NCI-H1105 treated with DMSO at 0.1 percent for 48 hours (cell line): Measurements from ENCODE around the gene DDX56.
"Not testable (repeated sequence)": the region's sequence is repeated elsewhere in the genome, so short reads cannot be mapped to it uniquely, and the experiment has no call there.

Experiments
- DNase-seq: peaks from one replicate; lab custom pipeline; 2025; lab: John Stamatoyannopoulos, UW

The DDX56 gene

GRCh38 chr7:44562622-44562962 is 11.1 kb downstream of the DDX56 start:
- not testable (repeated sequence) for DNase-seq

- DNase-seq, result no peak
These were observed 11.6 kb downstream of the DDX56 start for GRCh38 chr7:44561962-44562621.

DNA sequence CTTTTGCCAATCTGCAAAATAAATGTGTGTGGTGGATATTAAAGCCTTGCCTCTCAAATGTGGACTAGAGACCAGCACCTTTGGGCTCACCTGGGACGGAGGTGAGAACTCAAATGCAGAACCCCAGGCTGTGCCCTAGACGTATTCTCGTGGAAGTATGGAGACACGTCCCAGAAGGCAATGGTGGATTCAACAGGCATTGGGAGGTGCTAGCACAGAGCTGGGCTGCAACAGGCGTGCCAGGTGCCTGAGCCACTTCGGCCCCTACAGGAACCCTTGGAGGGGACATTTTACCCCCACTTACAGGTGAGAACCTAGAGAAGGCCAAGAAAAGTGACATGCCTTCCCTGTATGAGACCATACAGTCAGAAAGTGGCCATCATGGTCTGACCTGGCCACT is 12.2 kb downstream of the DDX56 start:
- no peak for DNase-seq

DNA sequence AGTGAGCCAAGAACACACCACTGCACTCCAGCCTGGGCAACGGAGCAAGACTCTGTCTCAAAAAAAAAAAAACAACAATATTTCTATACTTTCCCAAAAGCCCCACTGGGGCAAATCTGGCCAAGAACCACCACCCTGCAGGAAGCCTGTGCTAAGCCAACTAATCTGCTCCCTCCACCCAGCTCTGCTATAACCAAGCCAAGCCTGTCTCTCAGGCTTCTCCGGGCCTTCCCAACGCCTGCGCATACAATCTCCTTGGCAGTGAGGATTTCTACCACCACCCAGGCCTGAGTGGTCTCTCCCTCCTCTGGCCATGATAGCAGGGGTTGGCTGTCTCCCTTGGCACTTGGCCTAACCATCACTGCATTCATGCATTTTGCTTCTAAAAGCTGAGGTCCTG is 14.2 kb downstream of the DDX56 start:
- DNase-seq, result no peak

GRCh38 chr7:44557485-44557884 is 16.2 kb downstream of the DDX56 start:
- DNase-seq, result no peak

GRCh38 chr7:44555350-44555749 is 18.4 kb downstream of the DDX56 start:
- no peak for DNase-seq

- not testable (repeated sequence) for DNase-seq
These were observed 21.2 kb downstream of the DDX56 start for GRCh38 chr7:44552473-44553005.

- DNase-seq, result no peak
These were observed 24.3 kb downstream of the DDX56 start for GRCh38 chr7:44549457-44549856.

DNA sequence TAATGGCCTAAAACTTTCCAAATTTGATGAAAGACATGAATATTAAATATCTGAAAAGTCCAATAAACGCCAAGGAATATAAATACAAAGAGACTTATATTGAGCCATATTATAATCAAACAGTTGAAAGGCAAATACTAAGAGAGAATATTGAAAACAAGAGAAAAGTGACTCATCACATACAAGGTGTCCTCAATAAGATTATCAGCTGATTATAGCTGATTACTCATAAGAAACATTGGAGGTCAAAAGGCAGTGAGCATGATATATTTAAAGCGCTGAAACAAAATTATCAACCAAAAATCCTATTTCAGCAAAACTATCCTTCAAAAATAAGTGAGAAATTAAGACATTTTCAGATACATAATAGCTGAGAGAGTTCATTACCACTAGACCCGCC is 24.8 kb downstream of the DDX56 start:
- DNase-seq, result no peak

- no peak for DNase-seq
These were observed 26.0 kb downstream of the DDX56 start for GRCh38 chr7:44547536-44548231.

DNA sequence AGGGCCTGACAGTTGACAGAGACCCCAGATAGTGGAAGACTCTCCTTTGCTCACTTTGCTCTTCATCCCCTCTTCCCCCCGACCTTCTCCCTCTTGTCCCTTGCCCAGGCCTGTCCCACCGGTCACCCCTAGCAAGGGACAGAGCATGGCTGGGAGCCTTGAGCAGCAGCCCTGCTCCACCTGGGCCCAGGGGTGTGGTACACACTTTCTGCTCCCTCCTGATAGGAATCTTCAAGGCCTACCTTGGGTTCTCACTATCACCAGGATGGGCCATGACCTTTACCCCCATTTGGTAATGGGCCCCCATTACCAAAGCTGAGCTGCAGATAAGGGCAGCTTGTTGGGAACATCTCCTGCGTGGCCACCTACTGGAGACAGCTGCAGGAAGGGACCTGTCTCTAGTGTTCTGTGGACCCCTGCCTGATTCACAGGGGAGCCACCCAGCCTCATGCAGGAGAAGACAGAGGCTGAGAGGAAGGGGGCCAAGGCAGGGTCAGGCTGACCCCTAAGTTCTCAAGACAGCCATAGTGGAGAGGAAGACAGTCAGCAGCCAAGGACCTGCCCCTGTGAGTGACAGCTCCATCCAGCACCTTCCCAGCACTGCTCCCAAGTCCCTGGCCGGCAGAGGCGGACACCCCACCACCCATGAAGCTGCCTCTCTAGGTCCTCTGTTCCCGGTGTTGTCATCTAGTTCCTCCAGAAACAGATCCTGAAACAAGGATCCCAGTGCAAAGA is 31.7 kb downstream of the DDX56 start:
- DNase-seq, result no peak

- DNase-seq, result no peak
These were observed 32.5 kb downstream of the DDX56 start, which contains the start of gene NPC1L1 for GRCh38 chr7:44541028-44541869. TSS of gene NPC1L1 (minus strand) at chr7:44541330. CDS start at chr7:44541259, 71 bp downstream.

DNA sequence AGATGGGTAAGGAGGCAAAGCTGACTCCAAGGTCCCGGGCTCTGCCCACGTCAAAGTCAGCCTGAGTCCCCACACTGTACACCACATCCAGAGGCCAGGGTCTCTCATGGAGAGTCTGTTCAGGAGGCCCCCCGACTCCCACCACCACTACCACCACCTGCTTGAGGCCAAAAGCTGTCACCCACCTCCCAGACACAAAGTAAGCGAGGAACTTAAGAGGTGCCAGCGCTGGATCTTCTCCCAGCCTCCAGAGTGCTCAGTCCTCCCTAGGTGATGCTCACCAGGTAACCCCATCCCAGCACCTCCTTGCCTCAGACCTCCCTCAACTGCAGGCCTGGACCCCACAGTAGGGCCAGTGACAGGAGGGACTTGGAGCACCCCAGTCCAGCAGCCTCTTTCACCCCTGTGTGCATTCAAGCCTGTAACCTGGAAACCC is 33.1 kb downstream of the DDX56 start:
- DNase-seq, result no peak

- DNase-seq, result no peak
These were observed 33.8 kb downstream of the DDX56 start for GRCh38 chr7:44539669-44540506.

GRCh38 chr7:44538798-44539668 is 34.7 kb downstream of the DDX56 start:
- DNase-seq, result no peak

DNA sequence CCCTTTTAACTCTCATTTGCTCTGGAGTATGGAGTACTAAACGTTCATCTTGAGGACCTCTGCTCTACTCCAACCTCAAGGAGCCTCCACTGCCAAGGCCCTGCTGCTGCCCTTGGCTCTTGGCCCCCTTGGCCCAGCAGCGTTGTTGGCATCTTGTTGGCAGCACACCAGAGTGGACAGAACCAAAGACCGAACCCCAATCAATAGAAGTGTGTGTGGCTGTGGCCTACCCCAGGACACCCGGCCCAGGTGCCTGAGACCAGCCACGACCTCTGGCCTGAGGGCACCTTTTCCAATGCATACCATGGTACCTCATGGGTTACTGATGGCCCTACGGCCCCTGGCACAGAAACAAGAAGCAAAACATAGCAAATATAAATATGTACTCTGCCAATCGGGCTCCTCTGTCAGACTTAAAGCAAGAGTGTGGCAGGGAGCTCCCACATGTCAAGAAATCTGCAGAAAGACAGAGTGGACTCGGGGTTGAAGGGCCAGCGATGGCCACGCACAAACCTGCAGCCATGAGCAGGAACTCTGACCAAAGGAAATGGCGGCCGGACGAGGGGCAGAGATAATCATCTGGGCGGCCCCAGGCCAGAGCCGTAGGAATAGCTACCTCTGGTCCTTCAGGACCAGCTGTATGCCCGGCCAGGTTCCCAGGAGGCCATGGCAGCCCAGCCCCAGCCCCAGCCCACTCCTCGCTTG is 35.5 kb downstream of the DDX56 start:
- DNase-seq, result no peak

DNA sequence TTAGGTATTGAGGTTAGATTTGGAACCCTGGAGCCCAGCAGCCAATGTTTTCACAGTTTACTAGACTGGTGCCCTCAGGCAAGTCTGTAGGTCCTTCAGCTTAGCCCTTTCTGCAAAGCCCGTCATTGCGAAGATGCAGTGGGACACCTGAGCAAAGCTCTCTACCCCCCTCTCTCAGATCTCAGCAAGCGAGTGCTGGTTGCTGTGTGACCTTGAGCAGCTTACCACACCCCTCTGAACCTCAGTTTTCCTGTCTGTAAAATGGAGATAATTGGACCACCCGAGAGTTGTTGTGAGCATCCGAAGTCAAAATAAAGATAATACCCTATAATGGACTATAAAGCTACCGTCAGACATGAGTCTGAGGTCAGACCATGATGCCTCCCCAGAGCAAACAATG is 36.3 kb downstream of the DDX56 start:
- DNase-seq, result no peak

DNA sequence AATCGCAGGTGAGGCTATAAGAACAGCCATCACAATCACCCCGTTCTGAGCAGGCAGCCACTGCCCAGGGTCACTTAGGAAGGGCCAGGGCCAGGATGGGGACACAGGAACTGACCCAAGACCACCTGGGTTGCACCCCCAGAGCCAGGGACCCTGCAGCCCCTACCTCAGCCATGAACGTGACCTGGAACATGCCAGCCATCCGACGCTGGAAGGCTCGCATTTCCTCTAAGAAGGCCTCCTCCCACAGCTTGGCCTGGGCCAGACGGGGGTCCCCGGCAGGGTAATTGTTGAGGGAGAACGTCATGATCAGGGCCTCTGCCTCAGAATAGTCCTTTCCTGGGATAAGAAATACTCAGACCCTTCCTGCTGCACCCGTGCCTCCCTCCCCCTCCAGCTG is 37.6 kb downstream of the DDX56 start:
- DNase-seq, result no peak

GRCh38 chr7:44535348-44536064 is 38.2 kb downstream of the DDX56 start:
- no peak for DNase-seq
